K562 (cell line): ENCODE measurements around the gene TARBP2. TPM values are rescaled to one million over a fixed set of nuclear protein-coding genes. Genes with fewer than 3 reads are reported as not detected.

Source experiments
- JUN ChIP-seq, 2 experiments: sonication (generic) in 1 of 2; formaldehyde crosslinking in 1 of 2; IDR thresholded peaks; 2 replicates each; pipeline versions ENCODE4 v1.6.1 to v1.8.0; 2012 to 2022; ENCODE audit warnings: borderline replicate concordance in 2 of 2, mild to moderate bottlenecking in 2 of 2, improper control_type of control experiment in 1 of 2, low read depth in 1 of 2, low read length in 1 of 2, missing genetic modification reagents in 1 of 2
- KHSRP ChIP-seq: fragments of 450-650 bp; IDR thresholded peaks from 2 replicates; pipeline ENCODE4 v1.6.1; 2017
- KLF10 ChIP-seq: fragments of 250-450 bp; sonication (Bioruptor Pico); IDR thresholded peaks from 2 replicates; pipeline ENCODE4 v1.6.1; 2021; ENCODE audit warnings: matching md5 sums
- MAFG ChIP-seq: fragments of 450-650 bp; conservative IDR thresholded peaks from 2 replicates; pipeline ENCODE4 v1.6.1; 2016; ENCODE audit warnings: missing genetic modification characterization, missing compliant biosample characterization
- MAZ ChIP-seq, 2 experiments: fragments of 450-650 bp in 1 of 2; sonication (generic) in 1 of 2; formaldehyde crosslinking; IDR thresholded peaks in 1 of 2; conservative IDR thresholded peaks in 1 of 2; 2 replicates each; pipeline versions ENCODE4 v1.4.0 to v1.5.0; 2020; ENCODE audit warnings: mild to moderate bottlenecking in 1 of 2, missing genetic modification reagents in 1 of 2
- MCM3 ChIP-seq: fragments of 450-650 bp; IDR thresholded peaks from 2 replicates; pipeline ENCODE4 v1.6.1; 2016
- MYNN ChIP-seq, 2 experiments: sonication (generic); formaldehyde crosslinking in 1 of 2; IDR thresholded peaks; 2 replicates each; pipeline versions ENCODE4 v1.5.0 to v1.6.1; 2016 to 2020; ENCODE audit warnings: antibody characterized with exemption in 1 of 2, missing genetic modification reagents in 1 of 2
- NFE2L1 ChIP-seq: fragments of 450-650 bp; IDR thresholded peaks from 2 replicates; pipeline ENCODE4 v1.6.1; 2016; ENCODE audit warnings: missing genetic modification characterization, low read depth, mild to moderate bottlenecking, missing compliant biosample characterization, moderate library complexity, borderline replicate concordance
- PML ChIP-seq: IDR thresholded peaks from 2 replicates; pipeline ENCODE4 v1.6.1; 2012; ENCODE audit warnings: low read length, inconsistent platforms
- SMC3 ChIP-seq: conservative IDR thresholded peaks from 2 replicates; pipeline ENCODE4 v1.6.1; 2011; ENCODE audit warnings: low read depth, low read length, improper control_type of control experiment; ENCODE audit not compliant: insufficient read depth
- TBL1XR1 ChIP-seq, 2 experiments: IDR thresholded peaks; 2 replicates each; pipeline ENCODE4 v1.6.1; 2012; ENCODE audit warnings: improper control_type of control experiment in 2 of 2, low read length in 2 of 2, mild to moderate bottlenecking in 1 of 2
- TEAD1 ChIP-seq, 2 experiments: fragments of 450-650 bp in 1 of 2; sonication (generic) in 1 of 2; formaldehyde crosslinking; IDR thresholded peaks; 2 replicates each; pipeline versions ENCODE4 v1.4.0 to v1.8.0; 2020 to 2022; ENCODE audit warnings: mild to moderate bottlenecking in 2 of 2, missing genetic modification reagents in 1 of 2
- TRIM24 ChIP-seq, 2 experiments: fragments of 450-650 bp; IDR thresholded peaks; 2 replicates each; pipeline ENCODE4 v1.6.1; 2016
- WHSC1 ChIP-seq: IDR thresholded peaks from one replicate; pipeline ENCODE4 v1.6.1; 2012; ENCODE audit warnings: low read length, control low read depth, inconsistent platforms
- ZNF589 ChIP-seq: fragments of 200-800 bp; sonication (Bioruptor generic); IDR thresholded peaks from 2 replicates; pipeline ENCODE4 v1.6.1; 2016; ENCODE audit warnings: low read depth, missing genetic modification characterization, missing compliant biosample characterization
- polyA plus RNA-seq, 8 experiments: library from polyadenylated mRNA; depleted of rRNA in 4 of 8; stranded (reverse) in 5 of 8; unstranded in 3 of 8; fragments of >200 nt; fragmentation: Nextera tagmentation in 2 of 8; fragmentation: Illumina TruSeq in 1 of 8; extraction: Ambion mirVana in 2 of 8; extraction: Trizol in 1 of 8; gene quantifications; 2 replicates each; pipeline versions ENCODE4 v1.2.1 to v1.2.3, GENCODE V29; 2011 to 2014; ENCODE audit warnings: inconsistent platforms in 1 of 8, missing spikeins in 1 of 8
- total RNA-seq, 7 experiments: library from RNA; depleted of rRNA in 6 of 7; stranded (reverse); fragments of >200 nt in 6 of 7; fragmentation: Illumina TruSeq in 2 of 7; extraction: Trizol in 2 of 7; gene quantifications; 2 replicates each; pipeline versions ENCODE4 v1.2.1 to v1.2.3, GENCODE V29; 2011 to 2021; ENCODE audit warnings: low replicate concordance in 1 of 7
- TF ChIP-seq, protein P1 (sequence below): fragments of 250-450 bp; sonication (Bioruptor Pico); IDR thresholded peaks from 2 replicates; pipeline ENCODE4 v1.8.0; 2022; ENCODE audit warnings: moderate library complexity, mild to moderate bottlenecking, inconsistent platforms
- TF ChIP-seq, protein P2 (sequence below): fragments of 450-650 bp; formaldehyde crosslinking; IDR thresholded peaks from 2 replicates; pipeline ENCODE4 v1.4.0; 2022; ENCODE audit warnings: missing genetic modification characterization
- TF ChIP-seq, protein P3 (sequence below), 3 experiments: fragments of 200-800 bp in 1 of 3; sonication (Bioruptor generic) in 1 of 3; sonication (generic) in 1 of 3; formaldehyde crosslinking in 1 of 3; IDR thresholded peaks; 2 replicates each; pipeline versions ENCODE4 v1.6.1 to v1.8.0; 2016 to 2022; ENCODE audit warnings: mild to moderate bottlenecking in 2 of 3, missing compliant biosample characterization in 2 of 3, missing genetic modification characterization in 2 of 3, missing genetic modification reagents in 1 of 3
- TF ChIP-seq, protein P4 (sequence below): fragments of 450-650 bp; formaldehyde crosslinking; IDR thresholded peaks from 2 replicates; pipeline ENCODE4 v1.4.0; 2020; ENCODE audit warnings: mild to moderate bottlenecking, moderate library complexity

TARBP2 gene
- total and polyA plus RNA-seq, 9 of the 15 experiments (the other 6 are each of a cell fraction or from before 2014, with no cell fraction given): 5.6 to 69.0 (median 44.6) TPM

DNA sequence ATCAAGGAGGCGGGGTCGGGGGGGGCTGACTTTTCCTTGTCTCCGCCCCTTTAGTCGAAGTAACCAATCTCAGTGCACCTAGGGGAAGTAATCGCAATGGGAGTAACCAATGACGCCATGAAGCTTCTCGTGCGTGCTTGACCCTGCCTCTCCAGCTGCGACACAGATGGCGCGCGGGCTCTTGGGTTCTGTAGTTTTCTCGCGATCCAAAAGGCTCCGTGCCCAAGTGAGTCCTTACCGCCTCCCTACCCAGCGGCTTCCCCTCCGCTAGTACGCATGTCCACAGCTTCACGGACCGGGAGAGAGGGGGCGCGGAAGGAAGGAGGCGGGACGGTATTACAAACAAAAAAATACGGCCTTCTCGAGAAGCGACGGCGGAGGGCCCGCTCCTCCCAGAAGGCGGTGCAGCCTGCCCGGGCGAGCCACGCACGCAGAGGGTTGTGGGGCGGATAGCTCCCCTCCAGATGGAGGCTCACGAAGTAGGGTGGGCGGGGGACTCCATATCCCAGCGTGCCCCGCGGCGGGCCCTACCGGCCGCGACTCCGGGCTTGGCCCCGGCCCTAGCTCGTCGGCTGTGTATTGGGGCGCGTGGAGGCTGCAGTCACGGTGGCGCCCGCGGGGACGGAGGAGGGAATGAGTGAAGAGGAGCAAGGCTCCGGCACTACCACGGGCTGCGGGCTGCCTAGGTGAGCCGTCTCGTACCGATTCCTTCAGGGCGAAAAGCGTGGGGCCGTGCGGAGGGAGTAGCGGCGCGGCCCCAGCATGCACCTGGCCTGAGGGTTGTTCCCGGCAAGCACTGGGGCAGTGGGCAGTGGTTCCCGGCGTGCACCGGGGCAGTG is at the start of gene TARBP2 (continued):
- TF ChIP-seq, protein P1, sequence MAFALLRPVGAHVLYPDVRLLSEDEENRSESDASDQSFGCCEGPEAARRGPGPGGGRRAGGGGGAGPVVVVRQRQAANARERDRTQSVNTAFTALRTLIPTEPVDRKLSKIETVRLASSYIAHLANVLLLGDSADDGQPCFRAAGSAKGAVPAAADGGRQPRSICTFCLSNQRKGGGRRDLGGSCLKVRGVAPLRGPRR: peak; percentile 80; the same call in 1 of the 2 replicates
- peak in 1 of 2 experiments; percentile 40; a peak in 2 of 4 replicates for TF ChIP-seq TBL1XR1 (IDR thresholded peaks at IDR 0.05; ENCODE audit: low read length in 2 of 2)
- peak; percentile 91 to 92 for TF ChIP-seq MAZ (CRISPR knock-in tag; conservative IDR thresholded peaks at IDR 0.05 in 1 of 2, IDR thresholded peaks at IDR 0.05 in 1 of 2)
- no peak for TF ChIP-seq MYNN (IDR thresholded peaks at IDR 0.05)
- no peak for TF ChIP-seq MYNN (CRISPR knock-in tag; IDR thresholded peaks at IDR 0.05)
- no peak for TF ChIP-seq WHSC1
- no peak for TF ChIP-seq JUN (IDR thresholded peaks at IDR 0.05; ENCODE audit: borderline replicate concordance, low read depth, low read length)
- no peak for TF ChIP-seq JUN (CRISPR knock-in tag; IDR thresholded peaks at IDR 0.05; ENCODE audit: borderline replicate concordance)
- TF ChIP-seq, protein P2, sequence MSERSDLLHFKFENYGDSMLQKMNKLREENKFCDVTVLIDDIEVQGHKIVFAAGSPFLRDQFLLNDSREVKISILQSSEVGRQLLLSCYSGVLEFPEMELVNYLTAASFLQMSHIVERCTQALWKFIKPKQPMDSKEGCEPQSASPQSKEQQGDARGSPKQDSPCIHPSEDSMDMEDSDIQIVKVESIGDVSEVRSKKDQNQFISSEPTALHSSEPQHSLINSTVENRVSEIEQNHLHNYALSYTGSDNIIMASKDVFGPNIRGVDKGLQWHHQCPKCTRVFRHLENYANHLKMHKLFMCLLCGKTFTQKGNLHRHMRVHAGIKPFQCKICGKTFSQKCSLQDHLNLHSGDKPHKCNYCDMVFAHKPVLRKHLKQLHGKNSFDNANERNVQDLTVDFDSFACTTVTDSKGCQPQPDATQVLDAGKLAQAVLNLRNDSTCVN (CRISPR knock-in tag): no peak
- no peak for TF ChIP-seq KHSRP
- TF ChIP-seq, protein P3, sequence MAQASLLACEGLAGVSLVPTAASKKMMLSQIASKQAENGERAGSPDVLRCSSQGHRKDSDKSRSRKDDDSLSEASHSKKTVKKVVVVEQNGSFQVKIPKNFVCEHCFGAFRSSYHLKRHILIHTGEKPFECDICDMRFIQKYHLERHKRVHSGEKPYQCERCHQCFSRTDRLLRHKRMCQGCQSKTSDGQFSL (CRISPR knock-in tag; IDR thresholded peaks at IDR 0.05): peak; percentile 72; the same call in 1 of the 2 replicates
- TF ChIP-seq, protein P3 (tag; IDR thresholded peaks at IDR 0.05): peak in 1 of 2 experiments; percentile 53; a peak in 1 of 4 replicates
- TF ChIP-seq, protein P4, sequence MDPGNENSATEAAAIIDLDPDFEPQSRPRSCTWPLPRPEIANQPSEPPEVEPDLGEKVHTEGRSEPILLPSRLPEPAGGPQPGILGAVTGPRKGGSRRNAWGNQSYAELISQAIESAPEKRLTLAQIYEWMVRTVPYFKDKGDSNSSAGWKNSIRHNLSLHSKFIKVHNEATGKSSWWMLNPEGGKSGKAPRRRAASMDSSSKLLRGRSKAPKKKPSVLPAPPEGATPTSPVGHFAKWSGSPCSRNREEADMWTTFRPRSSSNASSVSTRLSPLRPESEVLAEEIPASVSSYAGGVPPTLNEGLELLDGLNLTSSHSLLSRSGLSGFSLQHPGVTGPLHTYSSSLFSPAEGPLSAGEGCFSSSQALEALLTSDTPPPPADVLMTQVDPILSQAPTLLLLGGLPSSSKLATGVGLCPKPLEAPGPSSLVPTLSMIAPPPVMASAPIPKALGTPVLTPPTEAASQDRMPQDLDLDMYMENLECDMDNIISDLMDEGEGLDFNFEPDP (CRISPR knock-in tag): no peak
- no peak for TF ChIP-seq NFE2L1 (tag)
- TF ChIP-seq KLF10 (CRISPR knock-in tag): no peak
- TF ChIP-seq MCM3: no peak
- no peak for TF ChIP-seq MAFG (tag)
- TF ChIP-seq SMC3: 0 out of 2 replicates have a peak, but pooled peaks have one; percentile 7
- TF ChIP-seq PML: peak; percentile 64
- TF ChIP-seq TRIM24 (IDR thresholded peaks at IDR 0.05): no peak
- peak; percentile 66 to 80; a peak in 2 of 4 replicates for TF ChIP-seq TEAD1 (CRISPR knock-in tag; IDR thresholded peaks at IDR 0.05)
- peak; percentile 93 for TF ChIP-seq ZNF589 (CRISPR knock-in tag)
